ENCODE data around the gene NCKAP5. TPM values are rescaled to one million over a fixed set of nuclear protein-coding genes. Genes with fewer than 3 reads are reported as not detected.

Gene NCKAP5
- total and polyA plus RNA-seq, 2 of the 8 experiments (the other 6 are each of a cell fraction or from before 2014, with no cell fraction given) = 0.27 to 0.86 TPM

DNA sequence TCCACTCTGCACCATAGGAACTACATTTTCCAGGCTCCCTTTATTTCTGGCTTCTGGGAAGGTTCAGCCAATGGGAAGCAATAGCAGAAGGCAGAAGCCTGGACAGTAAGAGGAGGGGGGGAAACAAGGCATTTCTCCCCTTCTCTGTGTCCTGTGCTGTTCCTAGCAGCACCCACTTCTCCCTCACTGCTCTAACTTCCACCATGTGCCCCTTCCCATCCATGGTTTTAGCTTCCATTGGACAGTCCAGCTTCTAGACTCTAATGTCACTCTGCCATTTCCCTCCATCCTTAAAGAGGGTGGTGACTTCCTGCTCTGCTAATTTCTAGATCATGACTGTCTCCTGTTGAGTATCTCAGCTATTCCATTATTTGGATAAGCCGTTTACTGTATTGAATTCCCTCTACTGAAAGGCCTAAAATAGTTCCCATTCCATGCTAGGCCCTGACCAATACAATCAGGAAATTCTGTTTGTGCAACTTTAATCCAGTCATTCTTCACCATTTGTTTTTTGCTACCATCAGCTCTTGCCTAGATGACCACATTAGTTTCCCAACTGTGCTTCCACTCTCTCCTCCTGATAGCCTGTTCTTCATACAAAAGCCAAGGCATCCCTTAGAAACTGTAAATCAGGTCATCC lies 877.5 kb downstream of the NCKAP5 start:
- POLR2A ChIA-PET (ENCODE audit: partially characterized antibody) = no interaction called here

More for the DNA sequence above, 877.5 kb downstream of the NCKAP5 start:
- no peak for TF ChIP-seq RFX5 (IDR thresholded peaks at IDR 0.05; ENCODE audit: borderline replicate concordance, low read depth, low read length)
- TF ChIP-seq, protein P1, sequence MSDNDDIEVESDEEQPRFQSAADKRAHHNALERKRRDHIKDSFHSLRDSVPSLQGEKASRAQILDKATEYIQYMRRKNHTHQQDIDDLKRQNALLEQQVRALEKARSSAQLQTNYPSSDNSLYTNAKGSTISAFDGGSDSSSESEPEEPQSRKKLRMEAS (IDR thresholded peaks at IDR 0.05) = no peak
- TF ChIP-seq NRF1 (IDR thresholded peaks at IDR 0.05; ENCODE audit: low read depth, low read length) = no peak
- no peak overlapping the region for H3K9ac ChIP-seq (replicated peaks in 1 of 4; ENCODE audit: extremely low read depth in 1 of 4, low read depth in 3 of 4, low read length in 3 of 4)
- H3K23me2 ChIP-seq (ENCODE audit: low read depth, low read length) = no peaks in the 10 kb centered on the region
- H3K79me1 ChIP-seq (ENCODE audit: low read depth, low read length) = no peaks in the 10 kb centered on the region
- H3K23ac ChIP-seq (ENCODE audit: insufficient read length) = no peak overlapping the region
- CTCF ChIA-PET (ENCODE audit: partially characterized antibody) = no interaction called here
- WGBS, 2 experiments (ENCODE audit: extremely low coverage in 1 of 2, insufficient coverage in 1 of 2, insufficient read length in 1 of 2, insufficient replicate concordance in 2 of 2, low coverage in 1 of 2, low lambda C conversion rate in 2 of 2, missing lambda C conversion rate in 1 of 2) = 88% methylated on average over 1 of the region's 1 CpG; no CpG with 5 or more reads in 1 of the 2 experiments
- H3K4me2 ChIP-seq (ENCODE audit: insufficient read depth in 1 of 2, low read depth in 2 of 2, low read length in 2 of 2) = no peak overlapping the region
- H3K27ac ChIP-seq (ENCODE audit: low read depth, low read length) = no peak overlapping the region
- FAIRE-seq (no peak), DNase-seq (ENCODE audit: low read depth in 1 of 2, low spot score in 2 of 2) (no peak)
- H4K91ac ChIP-seq (replicated peaks; ENCODE audit: insufficient read length, low read length) = no peak overlapping the region
- H2BK12ac ChIP-seq (ENCODE audit: low read depth, low read length) = no peak overlapping the region
- H3K9me3 ChIP-seq (ENCODE audit: insufficient read depth in 2 of 2, low read depth in 1 of 2, low read length in 1 of 2) = no peaks in the 10 kb centered on the region
- H3K4me3 ChIP-seq (ENCODE audit: extremely low read depth in 1 of 4, insufficient read depth in 2 of 4, low read depth in 3 of 4, low read length in 4 of 4) = no peak overlapping the region
- H3K56ac ChIP-seq (replicated peaks; ENCODE audit: insufficient read length, low read depth, low read length) = no peak overlapping the region
- no peak overlapping the region for H2BK120ac ChIP-seq (replicated peaks; ENCODE audit: low read depth, low read length)
- no peak overlapping the region for H2BK5ac ChIP-seq (ENCODE audit: low read depth, low read length)
- no peak overlapping the region for H2AK5ac ChIP-seq (ENCODE audit: low read depth, low read length)
- H4K5ac ChIP-seq (ENCODE audit: insufficient read length, low read depth, low read length) = no peak overlapping the region
- H3K79me2 ChIP-seq (ENCODE audit: control insufficient read depth in 1 of 2, insufficient read depth in 2 of 2, low read length in 2 of 2) = no peaks in the 10 kb centered on the region
- no peaks in the 10 kb centered on the region for H4K20me1 ChIP-seq (replicated peaks in 1 of 2; ENCODE audit: control insufficient read depth in 1 of 2, insufficient read depth in 2 of 2, low read length in 2 of 2)
- H4K8ac ChIP-seq (ENCODE audit: extremely low read depth, insufficient read depth, low read length) = no peak overlapping the region
- no peak overlapping the region for H2BK20ac ChIP-seq (ENCODE audit: low read length)
- H3K4me1 ChIP-seq (replicated peaks in 1 of 4; ENCODE audit: control insufficient read depth in 3 of 4, insufficient read depth in 4 of 4, low read length in 3 of 4) = peaks cover 0 to 5% (median 2%) of the 10 kb centered on the region in 4 experiments; a peak in 2 of 7 replicates
- H3K14ac ChIP-seq (ENCODE audit: insufficient read length) = no peak overlapping the region
- H3K18ac ChIP-seq (ENCODE audit: extremely low read depth, low read length) = no peak overlapping the region
- no peak overlapping the region for H3K4ac ChIP-seq (replicated peaks; ENCODE audit: insufficient read length, low read depth, low read length)
- no peaks in the 10 kb centered on the region for H3K36me3 ChIP-seq (ENCODE audit: control insufficient read depth in 2 of 4, insufficient read depth in 4 of 4, low read length in 3 of 4)
- H3K27me3 ChIP-seq (replicated peaks in 1 of 4; ENCODE audit: control insufficient read depth in 3 of 4, extremely low read depth in 1 of 4, insufficient read depth in 3 of 4, low read length in 3 of 4) = no peaks in the 10 kb centered on the region
- no peak overlapping the region for H2BK15ac ChIP-seq (ENCODE audit: low read length)
- H2AFZ ChIP-seq (ENCODE audit: low read length) = no peak overlapping the region
